Measurements from ENCODE around the gene PPP5C.

- TF ChIP-seq POLR2A (IDR thresholded peaks at IDR 0.05; ENCODE audit: low read length) (no peak), GATA1 (IDR thresholded peaks at IDR 0.05; ENCODE audit: low read depth, low read length) (no peak)
Observed at GRCh38 chr19:46309056-46309455, 37.8 kb upstream of the PPP5C start.

Data from erythroblast (primary cell).